ENCODE measurements around the gene BCL11A. TPM values are rescaled to one million over a fixed set of nuclear protein-coding genes. Genes with fewer than 3 reads are reported as not detected.

Gene BCL11A
- total RNA-seq, 1 experiment from 2014 or later: 4.7 TPM

- in situ Hi-C loops (cut with HindIII; ENCODE audit: low pct_unique_long_range_greater_than_20kb, low sequenced_read_pairs): no loop called here
These were observed 137.6 kb downstream of the BCL11A start for GRCh38 chr2:60415814-60416213.

GRCh38 chr2:60414495-60415138 is 138.8 kb downstream of the BCL11A start:
- DNase-seq (ENCODE audit: low read depth, low spot score): peak; percentile 40
- in situ Hi-C loops (cut with HindIII; ENCODE audit: low pct_unique_long_range_greater_than_20kb, low sequenced_read_pairs): no loop called here

More at GRCh38 chr2:60415814-60416213, 137.6 kb downstream of the BCL11A start:
- DNase-seq (ENCODE audit: low read depth, low spot score): no peak

GRCh38 chr2:60413814-60414168 is 139.7 kb downstream of the BCL11A start:
- no peak for DNase-seq (ENCODE audit: low read depth, low spot score)
- in situ Hi-C loops (cut with HindIII; ENCODE audit: low pct_unique_long_range_greater_than_20kb, low sequenced_read_pairs): no loop called here

- DNase-seq (ENCODE audit: low read depth, low spot score): no peak
- in situ Hi-C loops (cut with HindIII; ENCODE audit: low pct_unique_long_range_greater_than_20kb, low sequenced_read_pairs): no loop called here
These were observed 140.2 kb downstream of the BCL11A start for GRCh38 chr2:60413069-60413813.

- in situ Hi-C loops (cut with HindIII; ENCODE audit: low pct_unique_long_range_greater_than_20kb, low sequenced_read_pairs): no loop called here
- DNase-seq (ENCODE audit: low read depth, low spot score): no peak
These were observed 140.8 kb downstream of the BCL11A start for GRCh38 chr2:60412620-60413019.

- in situ Hi-C loops (cut with HindIII; ENCODE audit: low pct_unique_long_range_greater_than_20kb, low sequenced_read_pairs): no loop called here
- no peak for DNase-seq (ENCODE audit: low read depth, low spot score)
These were observed 141.4 kb downstream of the BCL11A start for GRCh38 chr2:60412027-60412426.

GRCh38 chr2:60411295-60411694 is 142.2 kb downstream of the BCL11A start:
- no peak for DNase-seq (ENCODE audit: low read depth, low spot score)
- in situ Hi-C loops (cut with HindIII; ENCODE audit: low pct_unique_long_range_greater_than_20kb, low sequenced_read_pairs): no loop called here

GRCh38 chr2:60410456-60411146 is 142.9 kb downstream of the BCL11A start:
- no peak for DNase-seq (ENCODE audit: low read depth, low spot score)
- in situ Hi-C loops (cut with HindIII; ENCODE audit: low pct_unique_long_range_greater_than_20kb, low sequenced_read_pairs): no loop called here

GRCh38 chr2:60409531-60409871 is 144.0 kb downstream of the BCL11A start:
- DNase-seq (ENCODE audit: low read depth, low spot score): no peak
- in situ Hi-C loops (cut with HindIII; ENCODE audit: low pct_unique_long_range_greater_than_20kb, low sequenced_read_pairs): no loop called here

GRCh38 chr2:60408811-60409530 is 144.5 kb downstream of the BCL11A start:
- in situ Hi-C loops (cut with HindIII; ENCODE audit: low pct_unique_long_range_greater_than_20kb, low sequenced_read_pairs): no loop called here
- no peak for DNase-seq (ENCODE audit: low read depth, low spot score)

GRCh38 chr2:60408207-60408606 is 145.2 kb downstream of the BCL11A start:
- DNase-seq (ENCODE audit: low read depth, low spot score): no peak
- in situ Hi-C loops (cut with HindIII; ENCODE audit: low pct_unique_long_range_greater_than_20kb, low sequenced_read_pairs): no loop called here

GRCh38 chr2:60407398-60407797 is 146.1 kb downstream of the BCL11A start:
- in situ Hi-C loops (cut with HindIII; ENCODE audit: low pct_unique_long_range_greater_than_20kb, low sequenced_read_pairs): no loop called here
- no peak for DNase-seq (ENCODE audit: low read depth, low spot score)

GRCh38 chr2:60406192-60406591 is 147.3 kb downstream of the BCL11A start:
- DNase-seq (ENCODE audit: low read depth, low spot score): no peak

GRCh38 chr2:60405271-60405919 is 148.1 kb downstream of the BCL11A start:
- no peak for DNase-seq (ENCODE audit: low read depth, low spot score)
- in situ Hi-C loops (cut with HindIII; ENCODE audit: low pct_unique_long_range_greater_than_20kb, low sequenced_read_pairs): no loop called here

More at GRCh38 chr2:60406192-60406591, 147.3 kb downstream of the BCL11A start:
- in situ Hi-C loops (cut with HindIII; ENCODE audit: low pct_unique_long_range_greater_than_20kb, low sequenced_read_pairs): no loop called here

All from SK-MEL-5 (cell line).